Effector CD4-positive, alpha-beta T cell (primary cell): ENCODE measurements around the gene NGFR.
A peak's percentile ranks its signal among the peaks of the same experiment; 100 is the strongest.

Experiments
- DNase-seq: peaks from one replicate; pipeline ENCODE4 v3.0.0-alpha.2; 2020

Gene NGFR

GRCh38 chr17:49469831-49470810 is 25.0 kb upstream of the NGFR start:
- no peak for DNase-seq

- DNase-seq: no peak
Observed at GRCh38 chr17:49471089-49471683, 23.9 kb upstream of the NGFR start.

- DNase-seq: no peak
Observed at GRCh38 chr17:49471769-49472168, 23.3 kb upstream of the NGFR start.

- DNase-seq: no peak
Observed at GRCh38 chr17:49472527-49472926, 22.6 kb upstream of the NGFR start.

- DNase-seq: no peak
Observed at GRCh38 chr17:49473900-49474751, 21.0 kb upstream of the NGFR start.

GRCh38 chr17:49477709-49478108 is 17.4 kb upstream of the NGFR start:
- no peak for DNase-seq

- no peak for DNase-seq
Observed at GRCh38 chr17:49480836-49481615, 14.1 kb upstream of the NGFR start.

GRCh38 chr17:49482144-49482817 is 12.8 kb upstream of the NGFR start:
- no peak for DNase-seq

- DNase-seq: no peak
Observed at GRCh38 chr17:49483599-49484509, 11.2 kb upstream of the NGFR start.

- no peak for DNase-seq
Observed at GRCh38 chr17:49484588-49484987, 10.5 kb upstream of the NGFR start.

GRCh38 chr17:49486012-49486641 is 9.0 kb upstream of the NGFR start:
- no peak for DNase-seq

GRCh38 chr17:49487183-49487582 is 7.9 kb upstream of the NGFR start:
- DNase-seq: no peak

- no peak for DNase-seq
Observed at GRCh38 chr17:49488612-49489011, 6.5 kb upstream of the NGFR start.

GRCh38 chr17:49489348-49489747 is 5.7 kb upstream of the NGFR start:
- DNase-seq: no peak

- DNase-seq: no peak
Observed at GRCh38 chr17:49490276-49490675, 4.8 kb upstream of the NGFR start.

- no peak for DNase-seq
Observed at GRCh38 chr17:49491192-49491769, 3.8 kb upstream of the NGFR start.

- DNase-seq: no peak
Observed at GRCh38 chr17:49494399-49494985, 601 bp upstream of the NGFR start.

- no peak for DNase-seq
Observed at GRCh38 chr17:49495842-49496182, 719 bp downstream of the NGFR start.

GRCh38 chr17:49496183-49496866 is 1.2 kb downstream of the NGFR start:
- DNase-seq: peak; percentile 81
